Gastroesophageal sphincter (tissue), 4 donors: Measurements from ENCODE around the gene CES1. TPM values are rescaled to one million over a fixed set of nuclear protein-coding genes. Genes with fewer than 3 reads are reported as not detected.
"Not testable (repeated sequence)": the region's sequence is repeated elsewhere in the genome, so short reads cannot be mapped to it uniquely, and the experiment has no call there.

Experiments used
- ATAC-seq: fragments of 150-250 bp; one replicate; pipeline ENCODE4 v1.9.1; 2016; ENCODE audit warnings: mild to moderate bottlenecking, moderate library complexity
- H3K27ac ChIP-seq, 4 donors: fragments of 200-600 bp; sonication (generic) in 3 of 4; 1 replicate in 3 of 4; 2 replicates in 1 of 4; pipeline ENCODE4 v1.5.1; 2016 to 2019
- H3K27me3 ChIP-seq: fragments of 200-600 bp; sonication (generic); one replicate; pipeline ENCODE4 v1.5.1; 2019
- H3K36me3 ChIP-seq, 2 donors: fragments of 200-600 bp; sonication (generic); one replicate each; pipeline ENCODE4 v1.5.1; 2019; ENCODE audit warnings: control low read depth in 1 of 2
- H3K4me1 ChIP-seq, 3 donors: fragments of 200-600 bp; sonication (generic); 1 replicate in 2 of 3; 2 replicates in 1 of 3; pipeline ENCODE4 v1.5.1; 2016 to 2019; ENCODE audit warnings: control low read depth in 2 of 3
- H3K4me3 ChIP-seq, 2 donors: fragments of 200-600 bp; sonication (generic); one replicate each; pipeline ENCODE4 v1.5.1; 2019; ENCODE audit warnings: mild to moderate bottlenecking in 1 of 2, moderate library complexity in 1 of 2
- H3K9me3 ChIP-seq, 3 donors: fragments of 200-600 bp; sonication (generic); one replicate each; pipeline ENCODE4 v1.5.1; 2017 to 2019; ENCODE audit warnings: control low read depth in 2 of 3
- EP300 ChIP-seq: sonication (generic); formaldehyde crosslinking; IDR thresholded peaks from one replicate; pipeline ENCODE4 v1.6.1; 2017; ENCODE audit warnings: antibody characterized with exemption, mild to moderate bottlenecking
- POLR2A ChIP-seq, 2 donors: fragments of 450-650 bp; IDR thresholded peaks; one replicate each; pipeline ENCODE4 v1.6.1; 2017; ENCODE audit warnings: antibody characterized with exemption in 2 of 2, mild to moderate bottlenecking in 2 of 2, moderate library complexity in 1 of 2
- POLR2AphosphoS5 ChIP-seq: sonication (generic); formaldehyde crosslinking; IDR thresholded peaks from one replicate; pipeline ENCODE4 v1.6.1; 2017; ENCODE audit warnings: antibody characterized with exemption
- WGBS, 2 donors: methylation state at CpG; one replicate each; pipeline ENCODE4 v1.1.5; 2018; ENCODE audit warnings: low coverage in 1 of 2; 5-methylcytosine and 5-hydroxymethylcytosine counted together
- total RNA-seq, 4 donors: library from RNA; depleted of rRNA; stranded (reverse); fragments of >200 nt; gene quantifications; one replicate each; pipeline ENCODE4 v1.1.0, GENCODE V29; 2016
- TF ChIP-seq, protein P1 (sequence below), 4 experiments: fragments of 200-600 bp in 2 of 4; fragments of 450-650 bp in 2 of 4; sonication (generic) in 1 of 4; IDR thresholded peaks; one replicate each; pipeline ENCODE4 v1.5.1; 2017 to 2019; ENCODE audit warnings: antibody characterized with exemption in 4 of 4, mild to moderate bottlenecking in 2 of 4, moderate library complexity in 2 of 4

Gene CES1
- total RNA-seq, 4 donors from 2014 or later: 7.9 to 43.1 (median 20.6) TPM

DNA sequence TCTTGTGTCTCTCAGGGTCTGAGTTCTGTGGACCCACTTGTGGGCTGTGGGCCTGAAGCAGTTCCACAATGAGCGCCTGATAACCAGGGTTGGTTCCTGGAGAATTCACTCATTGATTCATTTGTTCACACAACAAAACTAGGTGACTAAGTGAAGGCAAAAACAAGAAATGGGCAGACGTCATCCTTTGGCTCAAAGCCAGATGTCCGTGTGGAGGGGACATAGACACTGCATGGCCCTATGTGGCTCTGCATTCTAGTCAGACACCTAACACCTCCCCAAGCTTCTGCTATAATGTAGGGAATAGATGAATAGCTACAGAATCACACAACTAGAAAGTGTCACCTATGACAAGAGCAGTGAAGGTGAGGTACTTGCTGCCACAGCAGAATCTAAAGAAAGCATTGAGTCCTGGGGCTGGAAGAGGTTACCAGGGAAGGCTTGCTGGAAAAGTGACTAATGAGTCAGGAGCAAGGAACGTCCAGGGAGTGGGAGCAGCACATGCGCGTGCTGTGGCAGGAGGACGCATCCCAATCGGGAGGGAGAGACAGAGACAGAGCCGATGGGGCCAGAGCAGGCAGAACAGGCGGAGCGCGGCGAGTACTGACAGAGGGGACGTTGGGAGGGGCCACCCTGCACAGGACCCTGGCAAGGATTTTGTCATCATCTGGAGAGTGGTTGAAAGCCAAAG lies 58.9 kb downstream of the CES1 start:
- H3K4me1 ChIP-seq: no peaks in the 10 kb centered on the region
- ATAC-seq: peak; percentile 67
- no peaks in the 10 kb centered on the region for H3K36me3 ChIP-seq
- no peak overlapping the region for H3K4me3 ChIP-seq
- WGBS, 2 donors: 47 to 53% methylated on average over 6 to 12 of the region's 14 CpGs
- no peak overlapping the region for H3K27ac ChIP-seq
- TF ChIP-seq POLR2AphosphoS5: no peak
- TF ChIP-seq POLR2A (IDR thresholded peaks at IDR 0.05): no peak
- TF ChIP-seq EP300: no peak
- TF ChIP-seq, protein P1, sequence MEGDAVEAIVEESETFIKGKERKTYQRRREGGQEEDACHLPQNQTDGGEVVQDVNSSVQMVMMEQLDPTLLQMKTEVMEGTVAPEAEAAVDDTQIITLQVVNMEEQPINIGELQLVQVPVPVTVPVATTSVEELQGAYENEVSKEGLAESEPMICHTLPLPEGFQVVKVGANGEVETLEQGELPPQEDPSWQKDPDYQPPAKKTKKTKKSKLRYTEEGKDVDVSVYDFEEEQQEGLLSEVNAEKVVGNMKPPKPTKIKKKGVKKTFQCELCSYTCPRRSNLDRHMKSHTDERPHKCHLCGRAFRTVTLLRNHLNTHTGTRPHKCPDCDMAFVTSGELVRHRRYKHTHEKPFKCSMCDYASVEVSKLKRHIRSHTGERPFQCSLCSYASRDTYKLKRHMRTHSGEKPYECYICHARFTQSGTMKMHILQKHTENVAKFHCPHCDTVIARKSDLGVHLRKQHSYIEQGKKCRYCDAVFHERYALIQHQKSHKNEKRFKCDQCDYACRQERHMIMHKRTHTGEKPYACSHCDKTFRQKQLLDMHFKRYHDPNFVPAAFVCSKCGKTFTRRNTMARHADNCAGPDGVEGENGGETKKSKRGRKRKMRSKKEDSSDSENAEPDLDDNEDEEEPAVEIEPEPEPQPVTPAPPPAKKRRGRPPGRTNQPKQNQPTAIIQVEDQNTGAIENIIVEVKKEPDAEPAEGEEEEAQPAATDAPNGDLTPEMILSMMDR (IDR thresholded peaks at IDR 0.05): no peak
- H3K27me3 ChIP-seq: peaks cover 32% of the 10 kb centered on the region
- no peaks in the 10 kb centered on the region for H3K9me3 ChIP-seq

GRCh38 chr16:55765161-55765560 lies 67.7 kb downstream of the CES1 start:
- no peak for TF ChIP-seq EP300
- TF ChIP-seq POLR2A (IDR thresholded peaks at IDR 0.05): no peak
- TF ChIP-seq, protein P1 (IDR thresholded peaks at IDR 0.05): no peak
- no peak for TF ChIP-seq POLR2AphosphoS5
- Histone ChIP-seq H3K4me3 (no peak overlapping the region), H3K27ac (no peak overlapping the region), H3K27me3 (peaks cover 16% of the 10 kb centered on the region), H3K9me3 (no peaks in the 10 kb centered on the region), H3K36me3 (no peaks in the 10 kb centered on the region), H3K4me1 (peaks cover 0 to 9% (median 0%) of the 10 kb centered on the region in 3 donors)
- no peak for ATAC-seq
- WGBS, 2 donors: 43 to 49% methylated on average over 1 to 3 of the region's 3 CpGs

DNA sequence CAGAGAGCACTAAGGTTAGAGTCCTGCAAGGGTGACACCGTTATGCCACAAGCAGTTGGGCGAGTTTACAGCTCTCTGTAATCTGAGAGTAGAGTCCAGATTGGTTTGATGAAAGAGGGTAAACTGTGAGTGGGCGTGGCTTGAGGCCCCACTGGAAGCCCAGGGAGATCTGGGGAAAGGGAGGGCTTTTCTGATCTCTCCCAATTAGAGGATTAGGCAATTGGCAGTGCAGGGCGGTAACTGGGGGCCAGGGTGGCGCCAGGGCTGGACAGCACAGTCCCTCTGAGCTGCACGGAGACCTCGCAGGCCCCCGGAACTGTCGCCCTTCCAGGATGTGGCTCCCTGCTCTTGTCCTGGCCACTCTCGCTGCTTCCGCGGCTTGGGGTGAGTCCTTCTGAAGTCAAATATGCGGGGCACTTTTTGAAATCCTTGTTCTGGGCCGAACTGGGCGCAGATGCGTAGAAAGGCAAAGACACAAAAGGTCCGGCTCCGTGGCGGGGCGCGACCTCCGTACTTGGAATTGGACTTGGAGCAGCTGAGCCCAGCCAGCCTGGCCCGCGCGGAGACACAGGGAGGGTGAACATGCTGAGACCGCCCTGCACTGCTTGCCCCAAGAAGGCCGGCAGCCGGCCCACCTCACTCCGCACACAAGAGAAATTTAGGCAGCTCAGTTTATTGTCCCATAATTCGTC lies 72.4 kb downstream of the CES1 start:
- Histone ChIP-seq H3K27me3 (peaks cover 6% of the 10 kb centered on the region), H3K27ac (no peak overlapping the region), H3K4me3 (peak overlapping the region in 1 of 2 donors; percentile 6), H3K36me3 (no peaks in the 10 kb centered on the region), H3K9me3 (no peaks in the 10 kb centered on the region), H3K4me1 (peaks cover 0 to 9% (median 0%) of the 10 kb centered on the region in 3 donors)
- 56 to 83% methylated on average over 11 to 12 of the region's 30 CpGs for WGBS, 2 donors
- TF ChIP-seq POLR2AphosphoS5: no peak
- TF ChIP-seq, protein P1 (IDR thresholded peaks at IDR 0.05): no peak
- TF ChIP-seq EP300: no peak
- TF ChIP-seq POLR2A (IDR thresholded peaks at IDR 0.05): no peak
- no peak for ATAC-seq

GRCh38 chr16:55759965-55760309 lies 73.0 kb downstream of the CES1 start:
- not testable (repeated sequence) for H3K4me1 ChIP-seq, H3K4me3 ChIP-seq, H3K27ac ChIP-seq, H3K27me3 ChIP-seq, H3K36me3 ChIP-seq, H3K9me3 ChIP-seq
- 42 to 53% methylated on average over 2 to 3 of the region's 3 CpGs for WGBS, 2 donors
- ATAC-seq: peak; percentile 34

GRCh38 chr16:55757595-55758527 lies 75.0 kb downstream of the CES1 start:
- peaks cover 0 to 11% (median 0%) of the 10 kb centered on the region in 3 donors for H3K9me3 ChIP-seq
- H3K27me3 ChIP-seq, H3K4me3 ChIP-seq, H3K4me1 ChIP-seq, H3K27ac ChIP-seq, ATAC-seq, H3K36me3 ChIP-seq: not testable (repeated sequence)
- WGBS, 2 donors: 59 to 69% methylated on average over 3 to 6 of the region's 6 CpGs
